ENCODE data around the gene MS4A5.
"Not testable (repeated sequence)": the region's sequence is repeated elsewhere in the genome, so short reads cannot be mapped to it uniquely, and the experiment has no call there.

MS4A5 gene, protein sequence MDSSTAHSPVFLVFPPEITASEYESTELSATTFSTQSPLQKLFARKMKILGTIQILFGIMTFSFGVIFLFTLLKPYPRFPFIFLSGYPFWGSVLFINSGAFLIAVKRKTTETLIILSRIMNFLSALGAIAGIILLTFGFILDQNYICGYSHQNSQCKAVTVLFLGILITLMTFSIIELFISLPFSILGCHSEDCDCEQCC

DNA sequence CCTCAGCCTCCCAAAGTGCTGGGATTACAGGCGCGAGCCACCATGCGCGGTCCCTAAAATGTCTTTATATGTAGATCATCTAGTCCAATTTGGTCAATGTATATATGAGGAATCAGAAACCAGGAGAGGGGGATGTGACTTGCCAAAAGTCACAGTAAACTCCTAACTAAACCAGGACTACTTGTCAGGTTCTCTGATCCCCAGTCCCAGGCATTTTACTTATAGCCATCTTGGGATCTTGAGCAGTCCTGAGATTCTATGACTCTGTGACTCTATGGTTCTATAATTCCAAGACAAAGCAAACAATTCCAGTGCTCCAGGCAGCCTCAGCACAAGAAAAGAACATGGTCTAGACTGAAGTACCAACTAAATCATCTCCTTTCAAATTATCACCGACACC, at the start of gene MS4A5:
Gene MS4A5 (plus strand): TSS at position 301 of the 400 bp plus-strand sequence. CDS start 103 bp downstream, outside the sequence.
- no peak for DNase-seq (ENCODE audit: low spot score)

DNA sequence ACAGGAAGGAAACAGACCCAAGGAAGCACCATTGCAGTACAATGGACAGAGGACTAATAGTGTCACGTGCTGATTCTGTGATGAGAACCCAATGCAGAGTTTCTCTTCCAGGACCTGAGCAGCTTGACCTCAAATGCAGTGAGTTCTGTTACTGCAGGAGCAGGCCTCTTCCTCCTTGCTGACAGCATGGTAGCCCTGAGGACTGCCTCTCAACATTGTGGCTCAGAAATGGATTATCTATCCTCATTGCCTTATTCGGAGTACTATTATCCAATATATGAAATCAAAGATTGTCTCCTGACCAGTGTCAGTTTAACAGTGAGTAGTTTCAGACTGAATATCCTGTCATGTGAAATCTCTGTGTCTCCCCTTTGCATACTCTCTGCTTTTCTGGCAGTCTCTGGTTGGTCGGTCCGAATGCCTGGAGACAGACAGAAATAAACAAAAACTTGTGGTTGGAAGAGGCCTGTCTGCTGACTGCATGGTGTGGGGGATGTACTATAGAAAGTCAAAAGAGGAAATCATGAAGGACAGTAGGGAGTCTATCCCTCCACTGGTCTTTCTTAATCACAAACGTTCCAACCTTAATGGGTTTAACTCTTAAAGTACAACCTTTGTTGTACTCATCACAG, 40.0 kb upstream of the MS4A5 start:
- DNase-seq (ENCODE audit: low spot score): no peak

DNA sequence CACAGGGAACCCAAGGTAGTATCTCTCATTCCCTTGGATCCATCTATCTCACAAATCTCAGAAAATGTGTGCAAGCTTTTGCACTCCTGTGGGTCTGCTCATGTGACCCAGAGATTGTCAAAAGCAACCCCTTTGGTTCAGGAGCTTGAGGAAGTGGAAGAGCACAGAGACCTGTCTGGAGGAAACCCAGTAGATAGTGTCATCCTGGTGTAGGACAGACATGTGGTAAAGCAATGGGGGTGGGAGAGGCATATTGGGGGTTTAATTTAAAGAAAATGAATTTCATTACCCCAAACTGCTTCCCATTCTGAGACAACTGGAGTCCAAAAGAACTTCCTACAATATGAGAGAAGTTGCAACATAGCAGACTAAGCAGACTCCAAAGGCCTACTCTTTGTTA, 39.0 kb upstream of the MS4A5 start:
- no peak for DNase-seq (ENCODE audit: low spot score)

DNA sequence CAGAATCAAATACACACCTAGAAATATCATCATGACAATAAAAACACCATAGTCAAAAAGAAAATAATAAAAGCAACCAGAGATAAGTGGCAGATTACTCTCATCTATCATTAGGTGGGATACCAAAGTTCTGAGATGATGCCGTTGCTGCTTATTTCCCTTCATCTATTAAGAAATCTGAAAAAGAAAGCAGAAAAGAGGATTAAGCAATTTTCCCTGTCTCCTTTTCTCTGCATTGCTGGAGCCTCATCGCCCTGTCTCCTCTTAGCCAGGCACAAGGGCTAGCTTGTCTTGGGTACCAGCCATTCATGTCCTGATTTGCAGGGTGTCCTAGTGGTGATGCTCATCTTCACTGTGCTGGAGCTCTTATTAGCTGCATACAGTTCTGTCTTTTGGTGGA, 37.0 kb upstream of the MS4A5 start:
- no peak for DNase-seq (ENCODE audit: low spot score)

DNA sequence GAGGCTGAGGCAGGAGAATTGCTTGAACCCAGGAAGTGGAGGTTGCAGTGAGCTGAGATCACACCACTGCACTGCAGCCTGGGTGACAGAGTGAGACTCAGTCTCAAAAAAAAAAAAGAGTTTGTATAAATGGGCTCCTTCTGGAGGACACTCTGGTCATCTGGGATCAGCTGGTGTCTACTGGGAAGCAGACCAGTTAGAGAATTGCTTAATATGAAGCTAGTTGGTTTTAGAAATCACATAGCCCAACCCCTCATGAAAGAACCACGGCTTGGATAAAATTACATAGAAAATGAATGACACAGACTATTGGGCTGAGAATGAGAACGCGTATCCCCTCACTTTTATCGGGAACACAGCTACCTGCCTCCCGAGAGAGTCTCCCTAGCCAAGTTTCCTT, 36.4 kb upstream of the MS4A5 start:
- DNase-seq (ENCODE audit: low spot score): no peak

DNA sequence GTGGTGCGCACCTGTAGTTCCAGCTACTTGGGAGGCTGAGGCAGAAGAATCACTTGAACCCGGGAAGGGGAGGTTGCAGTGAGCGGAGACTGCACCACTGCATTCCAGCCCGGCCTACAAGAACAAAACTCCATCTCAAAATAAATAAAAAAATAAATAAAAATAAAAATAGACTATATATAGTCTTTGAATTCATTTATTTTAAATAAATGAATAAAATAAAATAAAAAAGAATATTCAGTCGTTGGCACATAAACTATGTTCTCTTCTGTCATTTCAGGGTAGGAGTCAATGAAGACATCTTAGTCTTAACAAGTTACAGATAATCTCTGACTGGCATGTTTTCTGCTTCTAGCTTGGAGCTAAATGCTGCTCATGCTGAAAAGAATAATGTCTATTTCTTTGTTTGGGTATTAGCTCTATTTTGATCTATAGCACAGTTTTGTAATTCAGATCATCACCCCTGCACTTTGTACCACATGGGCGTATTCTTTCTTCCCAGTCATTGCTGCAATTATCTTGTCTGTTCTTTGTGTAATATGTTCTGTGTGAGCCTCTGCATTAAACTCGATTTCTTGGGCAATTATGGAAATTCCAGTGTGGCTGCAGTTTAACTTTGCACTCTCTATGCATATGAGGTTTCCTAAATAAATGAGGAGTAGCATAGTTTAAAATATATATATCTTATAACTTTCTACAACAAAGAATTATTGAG, 34.5 kb upstream of the MS4A5 start:
- no peak for DNase-seq (ENCODE audit: low spot score)

DNA sequence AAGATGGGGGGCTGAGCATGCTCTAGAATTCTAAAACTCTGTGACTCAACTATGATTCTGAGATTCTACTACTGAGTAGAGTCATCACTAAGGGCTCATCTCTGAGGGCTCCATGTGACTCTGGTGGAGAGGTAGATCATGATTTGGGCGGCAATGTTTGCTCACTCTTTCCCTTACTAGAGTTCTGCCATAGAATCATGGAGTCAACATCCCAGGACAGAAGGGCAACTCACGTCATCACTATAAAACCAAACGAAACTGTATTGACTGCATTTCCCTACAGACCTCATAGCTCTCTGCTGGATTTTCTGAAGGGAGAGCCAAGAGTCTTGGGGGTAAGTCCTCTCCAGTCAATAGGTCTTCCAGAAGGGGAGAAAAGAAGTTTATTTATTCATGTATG, 33.0 kb upstream of the MS4A5 start, which contains the start of gene MS4A14:
Gene MS4A14 (plus strand): TSS at position 78 of the 400 bp plus-strand sequence. CDS start 120 bp downstream, at position 198.
- DNase-seq (ENCODE audit: low spot score): no peak

DNA sequence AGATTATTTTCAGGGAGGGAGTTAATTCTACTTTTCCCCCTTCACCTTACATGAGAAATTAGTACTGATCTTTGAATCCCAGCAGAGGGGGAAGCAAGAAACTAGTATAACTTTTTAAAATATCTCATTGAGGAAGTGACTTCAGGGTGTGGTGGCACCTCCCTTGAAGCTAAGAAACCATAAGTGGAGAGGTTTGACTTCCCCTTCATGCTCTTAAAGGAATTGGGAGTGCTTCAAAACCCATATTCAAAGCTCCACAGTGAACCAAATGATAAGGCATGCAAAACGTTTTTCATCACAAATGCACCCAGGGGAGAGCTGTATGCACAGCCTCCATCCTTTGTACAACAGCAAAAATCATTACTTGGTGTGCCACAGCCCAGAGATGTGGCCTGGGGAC, 32.6 kb upstream of the MS4A5 start:
- no peak for DNase-seq (ENCODE audit: low spot score)

DNA sequence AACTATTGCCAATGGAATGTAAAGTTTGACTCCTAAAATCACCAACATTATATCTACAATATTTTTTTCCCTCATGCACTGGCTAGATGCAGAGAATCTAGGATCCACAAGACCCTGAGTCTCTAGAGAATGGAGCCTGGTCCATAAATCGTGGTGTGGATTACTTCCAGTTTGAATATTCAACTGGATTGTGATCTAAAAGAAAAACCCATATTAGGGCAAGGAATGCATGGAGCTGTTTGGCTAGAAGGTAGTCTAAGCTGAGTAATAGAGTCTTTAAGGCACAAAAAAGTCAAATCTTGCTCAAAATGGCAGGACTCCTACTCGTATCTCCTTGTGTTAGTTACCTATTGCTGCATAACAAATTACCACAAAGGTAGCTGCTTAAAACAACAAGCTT, 9.4 kb upstream of the MS4A5 start:
- no peak for DNase-seq (ENCODE audit: low spot score)

DNA sequence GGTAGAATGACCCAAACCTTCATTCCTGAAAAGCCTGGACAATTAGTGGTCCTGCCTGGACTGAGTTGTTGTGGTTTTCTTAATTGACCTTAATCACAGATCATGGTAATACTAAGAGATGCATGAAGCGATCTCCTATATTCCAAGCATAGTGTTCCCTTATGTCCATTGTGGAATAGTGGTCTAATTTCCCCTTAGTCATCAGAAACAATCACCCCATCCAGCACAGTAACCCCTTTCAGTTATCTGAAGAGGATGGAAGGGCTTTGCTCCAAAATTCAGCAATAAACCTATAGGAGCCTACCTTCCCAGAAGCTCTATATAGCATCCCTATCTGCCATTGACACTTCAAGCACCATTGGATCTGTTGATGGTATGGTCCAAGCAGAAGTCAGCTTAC, 6.8 kb upstream of the MS4A5 start:
- DNase-seq (ENCODE audit: low spot score): no peak

DNA sequence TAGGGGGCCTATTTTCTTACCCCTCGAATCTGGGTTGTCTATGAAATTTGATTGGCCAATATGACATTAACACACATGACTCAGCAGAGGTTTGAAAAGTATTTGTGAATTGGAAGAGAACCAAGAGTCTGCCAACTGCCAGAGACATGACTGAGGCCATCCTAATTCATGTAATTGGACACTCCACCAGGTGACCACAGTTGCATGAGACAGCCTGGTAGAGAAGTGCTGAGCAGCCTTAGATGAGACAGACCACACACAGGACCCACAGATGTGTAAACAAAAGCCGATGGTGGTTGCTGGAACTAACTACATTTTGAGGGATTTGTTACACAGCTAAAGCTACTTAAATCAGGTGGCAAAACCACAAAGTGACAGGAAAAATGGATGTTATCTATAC, 855 bp upstream of the MS4A5 start:
- DNase-seq (ENCODE audit: low spot score): no peak

DNA sequence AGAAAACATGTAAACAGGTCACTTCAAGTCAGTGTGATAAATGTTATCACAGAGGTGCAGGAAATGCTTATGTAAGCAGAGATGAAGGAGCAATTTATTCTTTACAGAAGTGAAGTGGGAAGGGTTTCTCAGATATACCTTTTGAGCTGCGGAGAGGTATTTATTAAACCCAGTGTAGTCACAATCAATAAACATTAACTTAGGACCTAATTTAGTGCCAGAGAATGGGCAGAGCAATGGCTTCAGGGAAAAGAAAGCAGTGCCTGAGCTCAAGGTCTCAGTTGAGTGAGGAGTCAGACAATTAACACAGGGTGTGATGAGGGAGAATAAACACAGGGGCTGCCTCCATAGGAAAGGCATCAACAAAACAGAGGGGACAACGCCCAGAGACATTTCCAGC, 1.9 kb downstream of the MS4A5 start:
- no peak for DNase-seq (ENCODE audit: low spot score)

DNA sequence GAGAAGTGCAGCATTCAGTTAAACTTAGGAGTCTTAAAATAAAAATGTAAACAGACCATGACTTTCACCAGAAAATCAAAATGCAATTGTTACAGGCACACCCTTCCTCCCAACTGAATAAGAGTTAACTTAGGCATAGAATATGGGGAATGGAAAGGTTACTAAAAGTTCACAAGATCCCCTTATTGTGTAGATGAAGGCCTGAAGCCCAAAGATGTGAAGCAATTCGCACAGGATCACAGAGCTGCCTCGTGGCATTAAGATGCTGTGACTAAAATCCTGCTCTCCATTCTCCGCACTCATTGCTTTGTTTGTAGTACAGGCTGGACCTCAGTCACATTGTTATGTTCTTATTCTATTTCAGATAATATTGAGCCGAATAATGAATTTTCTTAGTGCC, 4.0 kb downstream of the MS4A5 start:
- DNase-seq (ENCODE audit: low spot score): no peak

DNA sequence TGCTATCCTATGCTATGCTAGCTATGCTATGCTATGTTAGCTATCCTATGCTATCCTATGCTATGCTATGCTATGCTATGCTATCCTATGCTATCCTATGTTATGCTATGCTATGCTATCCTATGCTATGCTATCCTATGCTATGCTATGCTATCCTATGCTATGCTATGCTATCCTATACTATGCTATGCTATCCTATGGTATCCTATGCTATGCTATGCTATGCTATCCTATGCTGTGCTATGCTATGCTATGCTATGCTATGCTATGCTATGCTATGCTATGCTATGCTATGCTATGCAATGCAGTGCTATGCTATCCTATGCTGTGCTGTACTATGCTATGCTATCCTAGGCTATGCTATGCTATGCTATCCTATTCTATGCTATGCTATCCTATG, 17.7 kb downstream of the MS4A5 start:
- DNase-seq (ENCODE audit: low spot score): no peak

DNA sequence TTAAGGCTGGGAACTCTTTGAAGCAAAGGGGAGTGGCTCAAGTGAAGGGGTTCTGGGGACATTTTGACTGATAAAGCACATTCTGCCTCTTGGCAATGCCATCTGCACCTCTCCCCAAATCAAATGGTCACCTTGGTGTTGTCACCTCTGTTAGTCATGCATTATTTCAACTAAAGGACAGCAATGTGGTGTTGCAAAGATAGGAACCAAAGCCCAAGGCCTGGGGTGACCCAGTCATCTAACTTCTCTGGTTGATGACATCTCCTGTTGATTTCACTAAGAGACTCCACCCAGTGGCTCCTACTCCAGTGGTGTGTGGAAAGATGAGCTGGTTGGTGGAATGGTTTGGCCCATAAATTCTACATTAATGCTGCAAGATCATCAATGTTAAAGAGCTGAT, 18.5 kb downstream of the MS4A5 start:
- no peak for DNase-seq (ENCODE audit: low spot score)

DNA sequence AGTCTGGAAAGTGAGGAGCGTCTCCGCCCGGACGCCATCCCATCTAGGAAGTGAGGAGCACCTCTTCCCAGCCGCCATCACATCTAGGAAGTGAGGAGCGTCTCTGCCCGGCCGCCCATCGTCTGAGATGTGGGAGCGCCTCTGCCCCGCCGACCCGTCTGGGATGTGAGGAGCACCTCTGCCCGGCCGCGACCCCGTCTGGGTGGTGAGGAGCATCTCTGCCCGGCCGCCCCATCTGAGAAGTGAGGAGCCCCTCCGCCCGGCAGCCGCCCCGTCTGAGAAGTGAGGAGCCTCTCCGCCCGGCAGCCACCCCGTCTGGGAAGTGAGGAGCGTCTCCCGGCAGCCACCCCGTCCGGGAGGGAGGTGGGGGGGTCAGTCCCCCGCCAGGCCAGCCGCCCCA, 21.8 kb downstream of the MS4A5 start:
- not testable (repeated sequence) for DNase-seq (ENCODE audit: low spot score)

DNA sequence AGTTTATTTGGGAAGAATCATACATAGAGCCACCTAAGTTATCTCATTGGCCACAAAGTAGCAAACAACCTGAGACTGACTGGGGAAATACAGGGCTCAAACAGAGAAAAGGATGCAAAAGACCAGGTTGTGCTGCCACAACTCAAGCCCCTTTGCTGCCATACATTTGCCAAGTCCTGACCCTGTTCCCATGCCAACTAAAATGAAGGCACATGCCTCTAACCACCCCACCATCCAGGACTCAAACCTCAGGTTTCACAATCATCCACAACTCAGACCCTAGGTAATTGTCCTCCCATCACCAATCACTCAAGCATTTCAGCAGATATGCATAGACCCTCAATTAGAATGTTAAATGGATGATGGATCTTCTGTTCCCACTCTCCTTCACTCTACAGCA, 24.8 kb downstream of the MS4A5 start:
- DNase-seq (ENCODE audit: low spot score): no peak

DNA sequence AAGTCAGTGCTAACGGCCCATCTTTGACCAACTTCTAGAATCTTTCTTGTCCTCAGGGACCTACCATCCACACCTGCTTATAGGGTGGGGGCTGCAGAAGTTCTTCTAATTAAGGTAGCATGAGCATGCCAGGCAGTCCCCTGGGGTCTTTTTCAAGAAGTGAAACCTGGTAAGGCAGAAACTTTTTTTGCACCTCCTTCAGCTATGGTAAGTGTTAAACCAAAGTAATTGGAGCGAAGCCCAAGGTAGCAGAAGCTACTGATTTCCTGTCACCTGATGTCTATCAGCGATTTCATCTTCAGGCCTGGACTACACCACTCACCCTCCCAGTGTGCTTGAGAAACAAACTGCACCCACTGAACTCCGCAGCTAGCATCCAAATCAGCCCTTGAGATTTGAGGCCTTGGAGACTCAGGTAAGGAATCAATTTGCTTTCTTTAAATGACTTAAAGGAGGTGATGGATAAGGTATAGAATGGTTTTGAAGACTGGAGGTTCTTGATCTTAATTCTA, 26.2 kb downstream of the MS4A5 start, which contains the start of gene MS4A1:
Gene MS4A1 (plus strand): TSS at position 317 of the 512 bp plus-strand sequence. CDS start 6,528 bp downstream, outside the sequence.
- no peak for DNase-seq (ENCODE audit: low spot score)

DNA sequence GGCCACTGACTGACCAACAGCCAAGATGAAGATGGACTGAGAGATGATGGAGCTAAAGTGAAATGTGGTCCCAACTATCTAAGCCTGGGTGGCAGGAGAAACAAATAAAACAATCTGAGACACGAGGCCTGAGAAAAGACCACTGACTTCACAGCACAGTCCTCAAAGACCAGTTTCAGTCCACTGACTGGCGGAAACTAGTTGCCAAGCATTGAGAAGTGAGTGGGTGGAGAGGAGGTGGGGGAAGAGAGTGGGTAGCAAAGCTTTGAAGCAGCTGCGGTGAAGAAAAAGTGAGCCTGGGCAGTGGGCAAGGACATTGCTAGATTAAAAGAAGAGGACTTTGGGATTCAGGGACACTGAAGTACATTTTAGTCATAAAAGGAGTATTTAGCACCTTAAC, 28.2 kb downstream of the MS4A5 start:
- DNase-seq (ENCODE audit: low spot score): no peak

DNA sequence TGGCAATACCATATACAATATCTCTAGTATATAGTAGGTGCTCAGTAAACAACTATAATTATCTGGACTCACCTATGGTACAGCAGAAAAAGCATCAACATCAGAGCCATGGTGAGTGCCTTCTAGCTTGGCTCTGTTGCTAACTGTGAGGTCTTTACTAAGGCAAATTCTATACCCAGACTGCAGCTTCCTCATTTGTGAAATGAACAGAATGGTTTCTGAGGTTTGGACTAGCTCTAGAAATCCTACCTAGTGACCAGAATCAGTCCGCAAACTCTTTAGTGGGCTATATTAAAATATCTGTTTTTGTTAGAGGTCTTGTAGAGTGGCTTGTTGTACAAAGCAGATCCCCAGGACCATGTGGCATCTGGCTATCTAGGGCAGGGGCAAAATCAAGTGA, 30.0 kb downstream of the MS4A5 start:
- no peak for DNase-seq (ENCODE audit: low spot score)

DNA sequence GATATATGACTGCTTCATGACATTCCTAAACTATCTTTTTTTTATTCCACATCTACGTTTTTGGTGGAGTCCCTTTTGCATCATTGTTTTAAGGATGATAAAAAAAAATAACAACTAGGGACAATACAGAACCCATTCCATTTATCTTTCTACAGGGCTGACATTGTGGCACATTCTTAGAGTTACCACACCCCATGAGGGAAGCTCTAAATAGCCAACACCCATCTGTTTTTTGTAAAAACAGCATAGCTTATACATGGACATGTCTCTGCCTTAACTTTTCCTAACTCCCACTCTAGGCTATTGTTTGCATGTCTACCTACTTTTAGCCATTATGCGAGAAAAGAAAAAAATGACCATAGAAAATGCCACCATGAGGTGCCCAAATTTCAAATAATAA, 39.5 kb downstream of the MS4A5 start:
- no peak for DNase-seq (ENCODE audit: low spot score)

DNA sequence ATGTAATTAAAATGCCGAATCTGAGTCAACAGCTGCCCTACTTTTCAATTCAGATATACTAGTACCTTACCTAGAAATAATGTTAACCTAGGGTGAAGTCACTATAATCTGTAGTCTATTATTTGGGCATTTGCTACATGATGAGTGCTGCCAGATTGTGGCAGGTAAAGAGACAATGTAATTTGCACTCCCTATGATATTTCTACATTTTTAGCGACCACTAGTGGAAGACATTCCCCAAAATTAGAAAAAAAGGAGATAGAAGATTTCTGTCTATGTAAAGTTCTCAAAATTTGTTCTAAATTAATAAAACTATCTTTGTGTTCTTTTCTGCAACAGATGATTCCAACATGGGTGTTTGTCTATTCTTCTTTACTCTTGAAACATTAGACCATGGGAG, 40.4 kb downstream of the MS4A5 start:
- DNase-seq (ENCODE audit: low spot score): no peak

DNA sequence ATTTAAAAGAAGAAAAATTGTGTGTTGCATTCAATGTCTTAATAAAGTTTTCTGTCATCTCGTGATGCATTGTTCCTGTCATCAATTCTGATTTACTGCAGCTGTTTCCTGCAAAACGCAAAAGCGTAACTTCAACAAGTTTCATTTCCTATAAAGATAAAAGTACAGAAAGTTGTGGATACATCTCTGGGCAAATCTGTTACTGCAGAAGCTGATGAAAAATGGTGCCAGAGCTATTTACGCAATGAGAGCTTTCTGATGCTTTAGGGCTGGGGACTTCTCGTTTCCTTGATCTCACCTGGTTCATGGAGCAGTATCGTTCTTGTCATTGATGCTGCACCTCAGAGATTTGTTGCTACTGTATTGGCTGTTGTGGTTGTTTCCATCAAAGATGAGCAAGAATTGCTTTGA, 47.7 kb downstream of the MS4A5 start:
- no peak for DNase-seq (ENCODE audit: low spot score)

Data from HuH-7.5 (cell line).